ENCODE results near the gene LARGE1. TPM values are rescaled to one million over a fixed set of nuclear protein-coding genes. Genes with fewer than 3 reads are reported as not detected.

Gene LARGE1
- total RNA-seq, 4 donors from 2014 or later, result 78.1 to 156 (median 104) TPM

DNA sequence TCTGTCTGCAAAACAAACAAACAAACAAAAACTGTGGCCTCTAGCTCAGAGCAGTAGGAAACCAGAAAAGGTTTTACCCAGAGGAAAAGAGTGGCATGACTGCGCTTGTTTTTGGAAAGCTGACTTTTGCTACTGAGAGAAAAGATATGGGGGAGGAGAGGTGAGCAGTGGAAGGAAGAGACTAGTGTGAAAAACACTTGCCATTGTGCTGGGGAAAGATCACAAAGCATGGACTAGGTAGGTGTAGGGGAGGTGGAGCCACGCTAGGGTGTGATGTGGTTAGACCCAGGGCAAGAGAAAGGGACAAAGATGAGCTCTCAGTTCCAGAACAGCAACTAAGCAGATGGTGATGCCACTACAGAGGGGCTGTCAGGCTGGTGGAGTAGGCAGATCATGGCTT lies 319.2 kb downstream of the LARGE1 start:
- no peak for TF ChIP-seq POLR2A (IDR thresholded peaks at IDR 0.05)
- TF ChIP-seq, protein P1, sequence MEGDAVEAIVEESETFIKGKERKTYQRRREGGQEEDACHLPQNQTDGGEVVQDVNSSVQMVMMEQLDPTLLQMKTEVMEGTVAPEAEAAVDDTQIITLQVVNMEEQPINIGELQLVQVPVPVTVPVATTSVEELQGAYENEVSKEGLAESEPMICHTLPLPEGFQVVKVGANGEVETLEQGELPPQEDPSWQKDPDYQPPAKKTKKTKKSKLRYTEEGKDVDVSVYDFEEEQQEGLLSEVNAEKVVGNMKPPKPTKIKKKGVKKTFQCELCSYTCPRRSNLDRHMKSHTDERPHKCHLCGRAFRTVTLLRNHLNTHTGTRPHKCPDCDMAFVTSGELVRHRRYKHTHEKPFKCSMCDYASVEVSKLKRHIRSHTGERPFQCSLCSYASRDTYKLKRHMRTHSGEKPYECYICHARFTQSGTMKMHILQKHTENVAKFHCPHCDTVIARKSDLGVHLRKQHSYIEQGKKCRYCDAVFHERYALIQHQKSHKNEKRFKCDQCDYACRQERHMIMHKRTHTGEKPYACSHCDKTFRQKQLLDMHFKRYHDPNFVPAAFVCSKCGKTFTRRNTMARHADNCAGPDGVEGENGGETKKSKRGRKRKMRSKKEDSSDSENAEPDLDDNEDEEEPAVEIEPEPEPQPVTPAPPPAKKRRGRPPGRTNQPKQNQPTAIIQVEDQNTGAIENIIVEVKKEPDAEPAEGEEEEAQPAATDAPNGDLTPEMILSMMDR (IDR thresholded peaks at IDR 0.05), result no peak

DNA sequence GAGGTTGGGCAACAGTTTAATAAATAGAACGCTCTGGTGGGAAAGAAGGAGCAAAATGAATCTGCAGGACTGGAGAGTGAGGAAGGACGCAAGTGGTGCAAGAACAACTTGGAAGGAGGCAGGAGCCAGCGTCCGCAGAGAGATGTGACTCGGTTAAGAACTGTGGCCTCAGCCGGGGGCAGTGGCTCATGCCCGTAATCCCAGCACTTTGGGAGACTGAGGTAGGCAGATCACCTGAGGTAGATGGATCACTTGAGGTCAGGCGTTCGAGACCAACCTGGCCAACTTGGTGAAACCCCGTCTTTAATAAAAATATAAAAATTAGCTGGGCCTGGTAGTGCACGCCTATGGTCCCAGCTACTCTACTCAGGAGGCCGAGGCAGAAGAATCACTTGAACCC lies 319.7 kb downstream of the LARGE1 start:
- Histone ChIP-seq H3K27me3 (no peaks in the 10 kb centered on the region), H3K9me3 (no peaks in the 10 kb centered on the region), H3K36me3 (peaks cover 0 to 4% (median 0%) of the 10 kb centered on the region in 3 donors), H3K4me3 (no peak overlapping the region), H3K4me1 (no peaks in the 10 kb centered on the region), H3K27ac (no peak overlapping the region)
- no peak for TF ChIP-seq POLR2A (IDR thresholded peaks at IDR 0.05)
- TF ChIP-seq, protein P1 (IDR thresholded peaks at IDR 0.05), result no peak
- no peak for DNase-seq

More for the DNA sequence above, 319.2 kb downstream of the LARGE1 start:
- Histone ChIP-seq H3K9me3 (no peaks in the 10 kb centered on the region), H3K27me3 (no peaks in the 10 kb centered on the region), H3K4me3 (no peak overlapping the region), H3K36me3 (peaks cover 0 to 4% (median 0%) of the 10 kb centered on the region in 3 donors), H3K27ac (no peak overlapping the region), H3K4me1 (no peaks in the 10 kb centered on the region)
- DNase-seq, result no peak

DNA sequence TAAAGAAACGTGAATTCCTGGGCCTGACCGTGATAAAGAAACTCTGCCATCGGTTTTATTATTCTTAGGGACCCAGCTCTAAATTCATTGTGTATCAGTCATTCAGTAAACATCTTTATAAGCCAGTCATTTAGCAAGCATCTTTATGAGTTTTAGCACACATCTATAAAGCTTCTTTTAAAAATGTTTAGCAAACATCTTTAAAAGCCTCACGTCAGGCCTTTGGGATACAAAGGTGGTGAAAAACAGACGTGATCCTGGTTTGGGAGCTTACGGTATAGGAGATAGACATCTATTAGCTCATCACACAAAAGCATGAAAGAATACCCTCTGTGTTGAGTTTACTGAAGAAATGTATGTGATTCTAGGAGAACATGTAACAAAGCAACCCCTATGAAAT lies 320.2 kb downstream of the LARGE1 start:
- Histone ChIP-seq H3K9me3 (no peaks in the 10 kb centered on the region), H3K4me1 (no peaks in the 10 kb centered on the region), H3K27me3 (no peaks in the 10 kb centered on the region), H3K4me3 (no peak overlapping the region), H3K27ac (no peak overlapping the region), H3K36me3 (peaks cover 0 to 4% (median 0%) of the 10 kb centered on the region in 3 donors)
- DNase-seq, result no peak
- TF ChIP-seq POLR2A (IDR thresholded peaks at IDR 0.05), result no peak
- TF ChIP-seq, protein P1 (IDR thresholded peaks at IDR 0.05), result no peak

DNA sequence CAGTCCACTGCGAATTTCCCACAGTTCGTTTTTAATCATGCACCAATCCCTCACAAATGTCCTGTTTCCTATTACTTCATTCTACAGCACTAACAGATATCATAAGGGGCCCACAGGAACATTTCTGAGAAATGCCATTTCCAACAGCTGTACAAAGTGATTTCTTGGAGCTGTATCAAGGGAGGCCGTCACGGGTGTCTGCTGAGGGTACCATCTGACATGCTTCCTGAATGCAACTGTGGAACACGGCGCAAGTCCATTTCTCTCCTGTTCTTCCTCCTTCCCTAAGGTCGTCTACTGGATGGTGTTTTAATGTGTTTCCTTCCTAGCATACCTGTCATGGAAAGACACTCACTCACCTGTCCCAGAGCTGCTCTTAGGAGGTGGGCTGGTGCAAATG lies 320.7 kb downstream of the LARGE1 start:
- DNase-seq, result no peak
- Histone ChIP-seq H3K27ac (no peak overlapping the region), H3K4me1 (no peaks in the 10 kb centered on the region), H3K27me3 (no peaks in the 10 kb centered on the region), H3K9me3 (no peaks in the 10 kb centered on the region), H3K36me3 (peaks cover 0 to 4% (median 0%) of the 10 kb centered on the region in 3 donors), H3K4me3 (no peak overlapping the region)
- TF ChIP-seq, protein P1 (IDR thresholded peaks at IDR 0.05), result no peak

DNA sequence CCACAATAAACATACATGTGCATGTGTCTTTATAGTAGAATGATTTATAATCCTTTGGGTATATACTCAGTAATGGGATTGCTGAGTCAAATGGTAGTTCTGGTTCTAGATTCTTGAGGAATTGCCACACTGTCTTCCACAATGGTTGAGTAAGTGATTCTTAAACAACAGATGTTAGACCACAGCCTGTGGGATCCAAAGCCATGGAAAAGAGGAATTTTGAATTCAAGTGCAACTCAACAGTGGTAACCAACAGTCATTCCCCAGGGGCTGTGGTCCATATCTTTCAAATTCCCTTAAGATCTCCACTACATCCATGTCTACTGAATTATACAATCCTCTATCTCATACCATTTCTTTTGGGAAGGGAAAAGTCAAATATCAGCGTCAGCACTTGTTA lies 321.5 kb downstream of the LARGE1 start:
- Histone ChIP-seq H3K27me3 (no peaks in the 10 kb centered on the region), H3K9me3 (no peaks in the 10 kb centered on the region), H3K4me3 (no peak overlapping the region), H3K27ac (no peak overlapping the region), H3K36me3 (peaks cover 0 to 4% (median 0%) of the 10 kb centered on the region in 3 donors), H3K4me1 (no peaks in the 10 kb centered on the region)
- TF ChIP-seq POLR2A (IDR thresholded peaks at IDR 0.05), result no peak
- TF ChIP-seq, protein P1 (IDR thresholded peaks at IDR 0.05), result no peak
- no peak for DNase-seq

Measured in Peyer's patch (tissue), 4 donors.